Measurements from ENCODE around the gene SDHA. TPM values are rescaled to one million over a fixed set of nuclear protein-coding genes. Genes with fewer than 3 reads are reported as not detected.
"Not testable (repeated sequence)": the region's sequence is repeated elsewhere in the genome, so short reads cannot be mapped to it uniquely, and the experiment has no call there.

Gene SDHA
- total and polyA plus RNA-seq, 2 of the 13 experiments (the other 11 are each of a cell fraction or from before 2014, with no cell fraction given) = 185 to 240 TPM

GRCh38 chr5:302966-303365, 84.8 kb downstream of the SDHA start:
- Histone ChIP-seq H2AFZ (ENCODE audit: low read length) (no peak overlapping the region), H3K9me3 (ENCODE audit: low read length) (no peaks in the 10 kb centered on the region), H3K27ac (ENCODE audit: extremely low read length, insufficient read depth, low read length) (no peak overlapping the region), H4K20me1 (ENCODE audit: insufficient read depth, low read length) (no peaks in the 10 kb centered on the region), H3K36me3 (replicated peaks in 1 of 2; ENCODE audit: control insufficient read depth in 1 of 2, insufficient read depth in 2 of 2, low read length in 2 of 2) (peaks cover 11 to 25% of the 10 kb centered on the region in 2 experiments; a peak in 4 of 5 replicates), H3K4me3 (replicated peaks in 1 of 3; ENCODE audit: insufficient read depth in 1 of 3, low read depth in 2 of 3, low read length in 3 of 3) (no peak overlapping the region), H3K27me3 (ENCODE audit: control insufficient read depth in 1 of 2, insufficient read depth in 2 of 2, low read length in 2 of 2) (no peaks in the 10 kb centered on the region), H3K4me2 (ENCODE audit: low read depth, low read length) (no peak overlapping the region), H3K79me2 (ENCODE audit: insufficient read depth, low read length) (no peaks in the 10 kb centered on the region), H3K9ac (ENCODE audit: insufficient read depth, low read depth, low read length) (no peak overlapping the region), H3K4me1 (ENCODE audit: insufficient read depth, low read length) (no peaks in the 10 kb centered on the region)
- in situ Hi-C loops (cut with HindIII; ENCODE audit: extremely low pct_ligation_motif_present, low pct_unique_long_range_greater_than_20kb) = no loop called here
- DNase-seq (ENCODE audit: low spot score) (no peak), FAIRE-seq (no peak), ATAC-seq (no peak)
- intact Hi-C loops (cut with micrococcal nuclease; ENCODE audit: unreplicated experiment) = no loop called here
- BruUV-seq (replicated peaks) = no TSS peak
- WGBS (ENCODE audit: low lambda C conversion rate) = 97% methylated on average over 8 of the region's 8 CpGs
- TF ChIP-seq RXRB (CRISPR knock-in tag; IDR thresholded peaks at IDR 0.05; ENCODE audit: borderline replicate concordance) (no peak), ETV5 (CRISPR knock-in tag; IDR thresholded peaks at IDR 0.05; ENCODE audit: borderline replicate concordance) (no peak), CERS6 (CRISPR knock-in tag; IDR thresholded peaks at IDR 0.05) (no peak), ZNF136 (CRISPR knock-in tag; IDR thresholded peaks at IDR 0.05; ENCODE audit: low read depth) (no peak), POLR2AphosphoS5 (IDR thresholded peaks at IDR 0.05; ENCODE audit: low read depth, low read length) (no peak), SKI (IDR thresholded peaks at IDR 0.05; ENCODE audit: partially characterized antibody) (no peak), ZNF329 (CRISPR knock-in tag; IDR thresholded peaks at IDR 0.05; ENCODE audit: low read depth) (no peak), KDM2A (CRISPR knock-in tag; IDR thresholded peaks at IDR 0.05; ENCODE audit: borderline replicate concordance, low read depth) (no peak), JUND (CRISPR knock-in tag; IDR thresholded peaks at IDR 0.05) (no peak), ZNF569 (CRISPR knock-in tag; IDR thresholded peaks at IDR 0.05; ENCODE audit: borderline replicate concordance) (no peak), ZNF17 (CRISPR knock-in tag; IDR thresholded peaks at IDR 0.05) (no peak), ZNF576 (CRISPR knock-in tag; IDR thresholded peaks at IDR 0.05) (no peak), GPBP1L1 (CRISPR knock-in tag; IDR thresholded peaks at IDR 0.05) (no peak), MTERF4 (CRISPR knock-in tag; IDR thresholded peaks at IDR 0.05) (no peak), HDAC6 (IDR thresholded peaks at IDR 0.05; ENCODE audit: low read depth, low read length) (no peak), TBP (CRISPR knock-in tag; IDR thresholded peaks at IDR 0.05) (no peak)
- ChIA-PET CTCF (ENCODE audit: low intra/inter-chr PET ratio, low total read pairs) (no interaction called here), POLR2A (no interaction called here)

GRCh38 chr5:303741-304140, 85.6 kb downstream of the SDHA start:
- H3K4me2 ChIP-seq (ENCODE audit: low read depth, low read length); POLR2A ChIA-PET; H3K4me1 ChIP-seq (ENCODE audit: insufficient read depth, low read length); ATAC-seq; in situ Hi-C loops (cut with HindIII; ENCODE audit: extremely low pct_ligation_motif_present, low pct_unique_long_range_greater_than_20kb); H3K79me2 ChIP-seq (ENCODE audit: insufficient read depth, low read length); H3K27ac ChIP-seq (ENCODE audit: extremely low read length, insufficient read depth, low read length); FAIRE-seq; intact Hi-C loops (cut with micrococcal nuclease; ENCODE audit: unreplicated experiment); H3K9ac ChIP-seq (ENCODE audit: insufficient read depth, low read depth, low read length); H3K27me3 ChIP-seq (ENCODE audit: control insufficient read depth in 1 of 2, insufficient read depth in 2 of 2, low read length in 2 of 2); DNase-seq (ENCODE audit: low spot score); CTCF ChIA-PET (ENCODE audit: low intra/inter-chr PET ratio, low total read pairs); H3K4me3 ChIP-seq (replicated peaks in 1 of 3; ENCODE audit: insufficient read depth in 1 of 3, low read depth in 2 of 3, low read length in 3 of 3); H4K20me1 ChIP-seq (ENCODE audit: insufficient read depth, low read length); H3K9me3 ChIP-seq (ENCODE audit: low read length); H2AFZ ChIP-seq (ENCODE audit: low read length); BruUV-seq (replicated peaks): not testable (repeated sequence)
- 100% methylated on average over 3 of the region's 8 CpGs for WGBS (ENCODE audit: low lambda C conversion rate)
- H3K36me3 ChIP-seq (replicated peaks in 1 of 2; ENCODE audit: control insufficient read depth in 1 of 2, insufficient read depth in 2 of 2, low read length in 2 of 2) = peaks cover 11 to 32% of the 10 kb centered on the region in 2 experiments; a peak in 4 of 5 replicates
